ENCODE data around the gene EARS2. TPM values are rescaled to one million over a fixed set of nuclear protein-coding genes. Genes with fewer than 3 reads are reported as not detected.
"Not testable (repeated sequence)": the region's sequence is repeated elsewhere in the genome, so short reads cannot be mapped to it uniquely, and the experiment has no call there.

The EARS2 gene
- total RNA-seq, 1 experiment from 2014 or later: 31.3 TPM

DNA sequence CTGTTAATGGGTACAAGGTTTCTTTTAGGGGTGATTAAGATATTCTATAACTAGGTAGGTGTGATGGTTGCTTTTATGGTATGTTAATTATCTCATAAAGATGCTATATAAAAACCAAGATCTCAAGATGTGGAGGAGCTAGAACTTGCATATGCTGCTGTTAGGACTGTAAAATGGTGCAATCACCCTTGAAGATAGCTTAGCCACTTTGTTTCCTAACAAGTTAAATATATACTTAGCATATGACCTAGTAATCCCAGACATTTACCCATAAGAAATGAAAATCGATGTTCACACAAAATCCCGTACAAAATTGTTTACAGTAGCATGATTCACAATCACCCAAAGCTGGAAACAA is 71.9 kb downstream of the EARS2 start:
- no peak for DNase-seq (ENCODE audit: low read depth)

DNA sequence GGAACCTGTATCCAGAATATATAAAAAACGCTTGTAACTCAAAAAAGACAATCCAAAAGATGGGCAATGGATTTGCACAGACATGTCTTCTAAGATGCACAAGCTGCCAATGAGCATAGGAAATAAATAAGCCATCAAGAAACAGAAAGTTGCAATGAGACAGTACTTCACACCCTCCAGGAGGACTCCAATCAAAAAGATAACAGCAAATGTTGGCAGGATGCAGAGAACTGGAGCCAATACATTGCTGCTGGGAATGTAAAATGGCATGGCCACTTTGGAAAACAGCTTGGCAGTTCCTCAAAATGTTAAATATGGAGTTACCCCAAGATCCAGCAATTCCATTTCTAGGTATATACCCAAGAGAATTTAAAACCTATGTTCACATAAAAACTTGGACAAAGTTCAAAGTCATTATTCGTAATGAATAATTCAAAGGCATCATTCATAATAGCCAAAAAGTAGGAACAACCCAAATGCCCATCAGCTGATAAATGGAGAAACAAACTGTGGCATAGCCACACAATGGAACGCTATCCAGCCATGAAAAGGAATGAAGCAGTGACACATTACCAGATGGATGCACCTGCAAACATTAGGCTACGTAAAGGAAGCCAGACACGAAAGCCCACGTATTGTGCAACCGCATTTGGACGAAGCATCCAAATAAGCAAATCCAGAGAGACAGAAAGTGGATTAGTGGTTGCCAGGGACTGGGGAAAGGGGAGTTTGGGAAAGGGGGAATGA is 72.5 kb downstream of the EARS2 start:
- no peak for DNase-seq (ENCODE audit: low read depth)

DNA sequence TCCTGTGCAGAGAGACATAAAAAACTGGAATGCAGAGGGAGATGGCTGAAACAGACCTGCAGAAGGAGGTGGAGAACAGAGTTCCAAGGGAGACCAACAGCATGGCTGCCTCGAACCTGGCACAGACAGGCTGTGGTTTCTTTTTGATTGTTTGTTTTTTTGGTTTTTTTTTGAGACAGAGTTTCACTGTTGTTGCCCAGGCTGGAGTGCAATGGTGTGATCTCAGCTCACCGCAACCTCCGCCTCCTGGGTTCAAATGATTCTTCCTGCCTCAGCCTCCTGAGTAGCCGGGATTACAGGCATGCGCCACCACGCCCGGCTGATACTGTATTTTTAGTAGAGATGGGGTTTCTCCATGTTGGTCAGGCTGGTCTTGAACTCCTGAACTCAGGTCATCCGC is 73.7 kb downstream of the EARS2 start:
- not testable (repeated sequence) for DNase-seq (ENCODE audit: low read depth)

DNA sequence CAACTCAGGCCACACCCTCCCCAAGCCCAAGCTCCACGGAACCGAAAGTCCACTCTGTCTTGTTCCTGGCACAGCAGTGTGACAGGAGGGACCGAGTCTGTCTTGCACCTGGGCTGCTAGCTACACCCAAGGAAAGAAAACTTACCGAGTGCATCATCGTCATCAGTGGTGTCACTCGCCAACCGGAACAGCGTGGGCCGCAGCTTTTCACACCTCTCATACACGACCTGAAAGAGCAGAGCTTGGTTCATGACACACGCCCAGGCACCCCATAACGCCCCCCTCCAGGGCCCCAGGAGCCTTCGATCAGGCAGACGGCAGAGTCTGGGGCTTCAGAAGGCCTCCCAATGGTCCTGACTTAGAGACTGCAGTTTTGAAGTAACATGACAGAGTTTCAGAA is 74.4 kb downstream of the EARS2 start:
- DNase-seq (ENCODE audit: low read depth): no peak

GRCh38 chr16:23480257-23480656 is 76.9 kb downstream of the EARS2 start:
- DNase-seq (ENCODE audit: low read depth): no peak

DNA sequence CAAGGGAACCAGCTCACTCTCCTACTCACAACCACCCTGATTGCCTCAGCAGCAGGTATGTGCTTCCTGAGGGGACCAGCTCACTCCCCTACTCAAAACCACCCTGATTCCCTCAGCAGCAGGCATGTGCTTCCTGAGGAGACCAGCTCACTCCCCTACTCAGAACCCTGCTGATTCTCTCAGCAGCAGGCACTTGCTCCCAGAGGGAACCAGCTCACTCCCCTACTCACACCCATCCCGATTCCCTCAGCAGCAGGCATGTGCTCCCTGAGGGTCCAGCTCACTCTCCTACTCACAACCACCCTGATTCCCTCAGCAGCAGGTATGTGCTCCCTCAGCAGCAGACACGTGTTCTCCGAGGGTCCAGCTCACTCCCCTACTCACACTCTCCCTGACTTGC is 78.0 kb downstream of the EARS2 start:
- DNase-seq (ENCODE audit: low read depth): no peak

- DNase-seq (ENCODE audit: low read depth): no peak
Measured at GRCh38 chr16:23478566-23478965, 78.6 kb downstream of the EARS2 start.

DNA sequence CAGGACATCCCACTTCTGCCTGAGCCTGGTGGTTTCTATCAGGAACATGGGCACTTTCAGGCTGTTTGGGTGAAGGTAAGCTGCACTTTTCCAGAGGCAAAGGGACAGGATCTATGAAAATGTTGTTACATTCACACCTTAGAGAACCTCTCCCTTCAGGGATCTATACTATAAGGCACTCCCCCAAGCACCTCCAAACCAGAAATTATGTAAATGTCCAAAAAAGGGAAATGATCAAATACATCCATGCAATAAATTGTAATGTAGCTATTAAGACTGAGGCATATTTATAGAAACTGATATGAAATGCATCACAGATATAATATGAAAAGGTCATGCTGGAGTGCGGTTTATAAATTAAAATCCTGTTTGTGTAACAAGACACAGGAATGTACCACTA is 80.9 kb downstream of the EARS2 start:
- no peak for DNase-seq (ENCODE audit: low read depth)

Other genes with a start within 250 kb of the EARS2 start
- gene COG7, start 104.2 kb downstream of the EARS2 start, total RNA-seq (2014; rRNA removed; shearing (Covaris generic)): 9.5 and 12.8 TPM in 2 replicates
- gene GGA2, start 46.9 kb downstream of the EARS2 start, total RNA-seq (2014; rRNA removed; shearing (Covaris generic)): 14.0 and 26.6 TPM in 2 replicates
- 70.8 and 89.2 TPM in 2 replicates for gene UBFD1, start 377 bp upstream of the EARS2 start, total RNA-seq (2014; rRNA removed; shearing (Covaris generic))
- 340 and 370 TPM in 2 replicates for gene NDUFAB1, start 39.0 kb upstream of the EARS2 start, total RNA-seq (2014; rRNA removed; shearing (Covaris generic))
- 13.9 and 17.9 TPM in 2 replicates for gene PALB2, start 84.0 kb upstream of the EARS2 start, total RNA-seq (2014; rRNA removed; shearing (Covaris generic))
- gene DCTN5, start 84.1 kb upstream of the EARS2 start, total RNA-seq (2014; rRNA removed; shearing (Covaris generic)): 49.9 and 76.1 TPM in 2 replicates
- gene PLK1, start 121.5 kb upstream of the EARS2 start, total RNA-seq (2014; rRNA removed; shearing (Covaris generic)): 127 and 166 TPM in 2 replicates
- gene ERN2, start 155.9 kb upstream of the EARS2 start, total RNA-seq (2014; rRNA removed; shearing (Covaris generic)): 1.1 TPM in 1 of 2 replicates, not detected in the other
- gene CHP2, start 197.7 kb upstream of the EARS2 start, total RNA-seq (2014; rRNA removed; shearing (Covaris generic)): not detected in 2 replicates